NCI-H128 (cell line): ENCODE data around the gene CUL4B.
A peak's percentile ranks its signal among the peaks of the same experiment; 100 is the strongest.
"Not testable (repeated sequence)": the region's sequence is repeated elsewhere in the genome, so short reads cannot be mapped to it uniquely, and the experiment has no call there.

ENCODE experiments used
- DNase-seq: peaks from one replicate; lab custom pipeline; 2025; ENCODE audit not compliant: unreplicated experiment; lab: John Stamatoyannopoulos, UW

The CUL4B gene

DNA sequence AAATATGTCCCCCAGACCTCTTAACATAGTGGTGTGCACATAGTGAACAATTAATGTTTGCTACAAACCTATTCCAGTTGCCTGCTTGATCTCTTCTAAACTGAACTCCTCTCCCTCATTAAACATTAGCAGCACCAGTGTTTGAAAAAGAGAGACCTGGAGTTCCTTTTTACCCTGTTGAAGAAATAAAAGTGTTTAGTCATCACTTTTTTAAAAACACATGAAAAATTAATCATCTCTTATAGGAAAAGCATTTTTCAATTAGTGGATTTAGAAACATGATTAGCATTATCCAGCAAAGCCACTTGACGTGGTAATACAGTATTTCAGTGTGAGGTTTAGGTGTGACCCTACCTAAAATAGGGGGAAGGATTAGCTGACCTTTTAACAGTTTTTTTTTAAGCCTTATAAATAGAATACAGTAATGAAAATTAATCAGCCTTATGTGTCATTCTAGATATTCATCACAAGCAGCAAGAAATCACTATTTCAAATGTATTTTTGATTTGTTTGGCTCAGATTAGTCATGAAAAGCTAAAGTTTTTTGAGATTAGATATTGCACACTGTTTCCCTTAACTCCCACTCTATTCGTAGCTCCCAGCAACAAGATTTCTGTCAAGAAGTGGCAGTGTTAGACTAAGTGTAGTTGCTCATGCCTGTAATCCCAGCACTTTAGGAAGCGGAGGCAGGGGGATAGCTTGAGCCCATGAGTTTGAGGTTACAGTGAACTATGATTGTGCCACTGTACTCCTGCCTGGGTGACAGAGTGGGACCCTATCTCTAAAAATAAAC is 26.2 kb downstream of the CUL4B start:
- DNase-seq = no peak

DNA sequence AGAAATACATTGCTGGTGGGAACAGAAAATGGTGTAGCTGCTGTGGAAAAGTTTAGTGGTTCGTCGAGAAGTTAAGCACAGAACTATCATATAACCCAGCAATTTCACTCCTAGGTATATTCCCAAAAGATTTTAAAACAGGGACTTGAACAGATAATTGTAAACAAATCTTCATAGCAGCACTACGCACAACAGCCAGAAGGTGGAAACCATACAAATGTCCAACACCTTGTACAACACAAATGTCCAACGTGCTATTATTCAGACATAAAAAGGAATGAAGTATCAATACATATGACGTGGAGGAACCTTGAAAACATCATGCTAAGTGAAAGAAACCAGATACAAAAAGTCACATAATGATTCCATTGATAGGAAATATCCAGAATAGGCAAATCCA is 37.9 kb downstream of the CUL4B start:
- no peak for DNase-seq

DNA sequence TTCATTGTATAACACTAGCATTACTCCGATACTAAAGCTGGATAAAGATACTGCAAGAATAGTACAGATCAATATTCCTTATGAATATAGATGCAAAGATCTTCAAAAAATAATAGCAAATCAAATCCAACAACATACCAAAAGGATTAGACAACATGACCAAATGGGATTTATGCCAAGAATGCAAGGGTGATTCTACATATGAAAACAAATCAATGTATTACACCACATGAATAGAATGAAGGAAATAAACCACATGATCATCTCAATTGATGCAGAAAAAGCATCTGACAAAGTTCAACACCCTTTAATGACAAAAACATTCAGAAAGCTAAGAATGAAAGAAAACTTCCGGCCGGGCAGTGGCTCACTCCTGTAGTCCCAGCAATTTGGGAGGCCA is 42.8 kb downstream of the CUL4B start:
- no peak for DNase-seq

DNA sequence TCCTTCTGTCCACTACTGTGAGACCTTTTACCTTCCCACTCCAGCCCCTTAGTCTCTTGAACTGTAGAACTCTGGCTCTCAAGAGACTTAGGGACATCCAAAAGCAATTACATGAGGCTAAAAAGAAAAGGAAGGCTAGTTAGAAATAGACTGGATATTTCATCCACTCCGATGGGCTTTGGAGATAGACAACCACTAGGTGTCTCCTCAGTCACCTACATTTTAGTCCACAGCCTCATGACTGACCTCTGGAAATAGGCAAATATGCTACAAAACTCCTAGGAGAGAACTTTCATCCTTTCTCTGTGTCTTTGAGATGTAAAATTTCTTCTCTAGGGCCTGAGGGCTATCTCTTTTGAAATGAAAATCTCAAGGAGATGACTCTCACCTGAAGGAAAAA is 46.5 kb downstream of the CUL4B start:
- DNase-seq = no peak

DNA sequence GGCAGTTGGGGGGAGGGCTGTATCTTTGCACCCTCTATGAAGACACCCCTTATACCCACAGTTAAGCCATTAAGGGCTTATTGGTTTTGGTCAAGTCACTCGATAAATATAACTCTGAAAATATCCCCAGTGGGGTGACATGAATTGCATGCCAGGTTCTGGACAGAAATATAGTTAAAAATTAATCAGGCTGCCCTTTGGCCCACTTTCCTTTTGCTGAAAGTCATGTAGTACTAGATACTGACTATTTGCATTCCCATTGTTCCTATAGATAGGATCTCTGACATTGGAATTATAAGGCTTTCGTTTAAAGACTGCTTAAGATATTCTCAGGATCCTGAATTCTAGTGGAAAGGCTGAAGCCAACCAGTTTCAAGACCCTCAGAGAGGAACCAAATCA is 48.1 kb downstream of the CUL4B start:
- no peak for DNase-seq

DNA sequence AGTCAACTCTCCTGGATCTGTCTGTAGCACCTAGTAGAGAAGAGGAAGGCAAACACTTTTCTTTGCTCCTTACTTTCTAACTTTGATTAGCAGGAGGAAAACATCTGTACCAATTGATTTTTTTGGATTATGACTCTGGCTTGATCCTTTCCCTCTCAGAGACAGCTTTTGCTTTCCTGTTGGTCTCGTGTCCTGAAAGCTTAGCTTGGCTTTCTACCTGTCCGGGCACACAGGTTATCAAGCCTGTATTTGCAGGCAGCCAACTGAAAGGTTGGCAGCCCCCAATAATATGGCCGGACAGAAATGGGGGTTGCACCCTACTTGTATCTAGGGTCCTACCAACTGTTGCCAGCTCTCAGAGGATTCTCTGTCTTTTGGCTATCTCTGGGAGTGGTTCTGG is 48.5 kb downstream of the CUL4B start:
- no peak for DNase-seq

DNA sequence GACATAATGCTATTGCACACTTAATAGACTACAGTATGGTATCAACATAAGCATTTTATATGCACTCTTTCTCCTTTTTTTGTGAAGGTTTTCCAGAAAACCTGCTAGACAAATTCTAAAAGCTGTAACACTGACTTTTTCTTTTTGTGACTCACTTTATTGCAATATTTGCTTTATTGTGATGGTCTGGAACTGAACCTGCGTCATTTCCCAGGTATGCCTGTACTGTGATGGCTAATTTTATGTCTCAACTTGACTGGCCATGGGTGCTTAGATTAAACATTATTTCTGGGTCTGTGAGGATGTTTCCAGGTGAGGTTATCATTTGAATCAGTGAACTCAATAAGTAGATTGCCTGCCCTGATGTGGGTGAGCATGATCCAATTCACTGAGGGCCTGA is 56.2 kb downstream of the CUL4B start:
- no peak for DNase-seq

DNA sequence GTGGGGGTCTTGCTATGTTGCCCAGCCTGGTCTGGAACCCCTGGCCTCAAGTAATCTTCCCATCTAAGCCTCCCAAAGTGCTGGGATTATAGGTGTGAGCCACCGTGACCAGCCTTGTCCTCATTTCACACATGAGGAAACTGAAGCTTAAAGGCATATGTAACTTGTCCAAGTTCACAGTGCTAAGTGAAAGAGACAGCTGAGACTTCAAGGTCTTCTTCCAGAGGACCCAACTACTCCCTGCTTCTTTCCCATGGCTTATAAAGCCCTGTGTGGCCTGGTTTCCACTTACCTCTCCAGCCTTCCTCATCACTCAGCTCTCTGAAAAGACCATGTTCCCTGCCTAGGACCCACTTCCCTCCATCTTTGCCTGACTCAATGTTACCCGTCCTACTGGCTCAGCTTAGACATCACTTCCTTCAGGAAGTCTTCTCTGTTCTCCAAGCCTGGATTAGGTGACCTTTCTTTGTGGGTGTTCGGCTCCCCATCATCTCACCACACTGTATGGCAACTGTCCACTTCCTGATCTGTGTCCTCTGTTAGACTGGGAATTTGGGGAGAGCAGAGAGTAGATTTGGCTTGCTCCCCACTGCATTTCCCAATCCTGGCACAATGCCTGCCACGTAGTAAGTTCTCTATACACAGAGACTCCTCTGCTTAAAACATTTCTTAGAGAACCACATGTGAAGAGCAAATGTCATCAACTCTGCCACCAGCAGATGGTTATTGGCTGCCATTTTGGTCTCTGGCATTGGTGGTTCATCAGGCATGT is 61.3 kb downstream of the CUL4B start:
- DNase-seq = no peak

DNA sequence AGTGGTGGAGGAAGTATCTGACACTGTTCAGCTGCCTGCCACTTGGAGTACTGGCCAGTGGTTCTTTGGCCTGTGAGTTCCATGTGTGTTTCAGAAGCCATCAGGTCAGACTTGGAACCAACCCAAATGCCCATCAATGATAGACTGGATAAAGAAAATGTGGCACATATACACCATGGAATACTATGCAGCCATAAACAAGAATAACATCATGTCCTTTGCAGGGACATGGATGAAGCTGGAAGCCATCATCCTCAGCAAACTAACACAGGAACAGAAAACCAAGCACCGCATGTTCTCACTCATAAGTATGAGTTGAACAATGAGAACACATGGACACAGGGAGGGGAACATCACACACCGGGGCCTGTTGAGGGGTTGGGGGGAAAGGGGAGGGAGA is 70.6 kb downstream of the CUL4B start:
- DNase-seq = not testable (repeated sequence)

DNA sequence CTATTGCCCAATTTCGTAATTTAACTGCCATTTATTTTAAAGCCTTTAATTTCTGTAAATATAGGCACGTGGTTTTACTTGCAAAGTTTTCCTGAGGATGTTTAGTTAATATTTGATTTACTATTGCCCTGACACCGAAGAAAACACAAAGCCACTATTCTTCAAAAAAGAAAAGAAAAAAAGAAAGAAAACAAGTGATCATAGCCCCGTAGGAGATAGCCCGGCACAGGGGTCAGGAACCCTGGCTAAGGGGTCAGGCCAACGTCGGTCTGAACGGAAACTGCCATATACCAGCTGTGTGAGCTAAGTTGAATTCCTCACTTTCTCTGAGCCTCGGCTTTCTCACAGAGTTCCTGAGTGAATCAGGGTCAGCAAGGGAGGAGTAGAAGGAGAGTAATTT is 74.0 kb downstream of the CUL4B start:
- no peak for DNase-seq

DNA sequence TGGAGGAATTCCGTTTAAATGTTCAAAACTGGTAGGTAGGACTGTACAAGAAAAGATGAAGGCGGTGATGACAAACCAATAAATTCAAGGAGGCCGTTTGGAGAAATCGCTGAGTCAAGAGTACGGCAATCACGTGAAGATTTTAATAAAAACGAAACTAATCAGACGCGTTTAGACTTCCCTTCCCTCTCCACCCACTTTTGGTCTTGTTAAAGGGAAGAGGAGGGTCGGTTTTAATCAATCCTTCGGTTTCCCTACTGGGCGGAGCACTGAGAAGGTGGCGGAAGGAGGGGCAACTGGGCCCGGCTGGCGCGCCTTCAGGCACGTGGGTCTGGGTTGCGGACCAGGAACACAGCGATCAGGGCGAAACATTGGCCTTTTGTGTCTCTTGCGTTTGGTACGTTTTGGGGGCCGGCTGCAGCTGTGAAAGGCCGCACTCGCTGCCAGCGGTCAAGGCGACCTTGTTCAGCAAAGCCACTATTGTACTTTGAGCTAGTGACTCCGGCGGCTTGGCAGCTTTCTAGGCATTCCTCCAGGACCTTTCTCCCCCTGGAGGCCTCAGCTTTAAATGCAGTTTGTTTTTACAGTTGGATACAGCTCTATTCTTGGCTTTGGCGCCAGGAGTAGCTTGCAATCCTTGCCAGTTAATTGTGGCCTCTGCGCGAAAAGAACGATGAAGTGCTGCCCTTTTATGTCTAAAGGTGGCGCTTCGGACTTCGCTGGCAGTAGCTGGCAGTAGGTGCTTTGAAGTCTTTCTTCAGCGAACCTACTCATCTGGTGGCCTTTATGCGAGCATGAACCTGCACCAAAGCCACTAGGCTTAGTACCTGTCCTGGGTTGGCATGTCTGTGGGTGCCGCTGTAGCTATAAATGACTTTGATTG is 74.9 kb downstream of the CUL4B start:
- peak; percentile 9 for DNase-seq

DNA sequence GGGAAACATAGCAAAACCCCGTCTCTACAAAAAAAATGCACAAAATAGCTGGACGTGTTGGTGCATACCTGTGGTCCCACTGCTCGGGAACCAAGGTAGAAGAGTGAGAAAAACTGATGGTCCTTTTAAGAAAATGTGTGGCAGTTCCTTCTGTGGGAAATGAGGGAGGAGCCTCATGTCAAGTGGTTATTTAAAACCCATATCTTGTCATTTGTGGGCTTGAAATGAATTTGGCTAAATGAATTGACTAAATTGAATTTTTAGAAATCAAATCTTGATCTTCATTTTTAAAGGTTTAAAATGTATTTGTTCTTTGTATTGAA is 75.5 kb downstream of the CUL4B start:
- no peak for DNase-seq

DNA sequence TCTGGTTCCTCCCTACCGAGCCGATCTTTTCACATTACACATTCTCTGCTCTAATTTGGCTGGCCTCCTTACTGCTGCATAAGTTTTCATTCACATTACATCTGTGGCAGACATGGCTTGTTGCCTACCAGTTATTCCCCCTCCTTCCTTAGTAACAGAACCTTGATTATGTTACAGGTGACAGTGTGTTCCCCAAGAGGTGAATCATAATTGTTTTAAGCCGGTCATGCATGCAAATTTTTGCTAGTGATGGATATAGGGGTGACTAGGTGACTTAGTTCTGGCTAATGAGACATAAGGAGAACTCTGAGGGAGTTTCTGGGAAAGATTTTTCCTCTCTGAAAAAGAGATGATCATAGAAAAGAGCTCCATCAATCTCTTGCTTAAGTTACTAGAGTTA is 83.3 kb downstream of the CUL4B start:
- no peak for DNase-seq

DNA sequence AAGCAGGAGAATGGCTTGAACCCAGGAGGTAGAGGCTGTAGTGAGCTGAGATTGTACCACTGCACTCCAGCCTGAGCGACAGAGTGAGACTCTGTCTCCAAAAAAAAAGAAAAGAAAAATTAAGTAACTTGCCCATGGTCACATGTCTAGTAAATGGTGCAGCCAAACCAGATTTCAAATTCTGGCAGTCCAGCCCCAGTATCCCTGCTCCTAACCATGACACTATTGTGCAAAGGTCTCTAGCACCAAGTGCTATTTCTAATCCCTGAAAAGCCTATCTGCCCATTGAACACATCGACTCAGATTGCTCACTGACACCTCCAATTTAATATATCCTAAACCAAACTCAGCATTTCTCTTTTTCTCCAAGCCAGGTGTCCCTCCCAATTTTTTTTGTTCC is 84.0 kb downstream of the CUL4B start:
- no peak for DNase-seq

DNA sequence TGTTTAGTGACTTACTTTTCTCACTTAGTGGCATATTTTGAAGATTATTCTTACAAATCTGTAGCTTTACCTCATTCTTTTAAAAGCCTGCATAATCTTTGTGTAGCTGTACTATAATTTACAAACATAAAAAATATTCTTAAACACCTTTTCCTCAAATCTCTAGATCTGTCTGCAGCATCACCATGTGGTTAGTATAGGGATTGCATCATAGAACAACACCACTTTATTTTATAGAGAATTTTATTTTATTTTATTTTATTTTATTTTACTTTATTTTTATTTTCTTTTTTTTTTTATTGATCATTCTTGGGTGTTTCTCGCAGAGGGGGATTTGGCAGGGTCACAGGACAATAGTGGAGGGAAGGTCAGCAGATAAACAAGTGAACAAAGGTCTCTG is 85.3 kb downstream of the CUL4B start:
- not testable (repeated sequence) for DNase-seq
